GM23338 (cell line): Measurements from ENCODE around the gene CNTNAP5. TPM values are rescaled to one million over a fixed set of nuclear protein-coding genes. Genes with fewer than 3 reads are reported as not detected.

Experiments
- ATAC-seq: fragments of 200-7000 bp; cut with Tn5 transposase; 3 replicates; pipeline ENCODE4 v1.9.1; 2020
- DNase-seq: peaks from one replicate; pipeline ENCODE4 v3.0.0-alpha.2; 2015; ENCODE audit warnings: low spot score
- H2AFZ ChIP-seq: fragments of 200-600 bp; sonication (generic); 2 replicates; pipeline ENCODE4 v1.8.0; 2016; ENCODE audit warnings: antibody characterized with exemption, mild to moderate bottlenecking, moderate library complexity
- H3F3A ChIP-seq: fragments of 200-600 bp; sonication (generic); replicated peaks from 2 replicates; pipeline ENCODE4 v1.8.0; 2017; ENCODE audit warnings: antibody characterized with exemption, mixed run types, low read depth
- H3K27ac ChIP-seq: fragments of 200-600 bp; sonication (generic); 2 replicates; pipeline ENCODE4 v1.6.1; 2016; ENCODE audit warnings: low read depth
- H3K27me3 ChIP-seq: fragments of 200-600 bp; sonication (generic); 2 replicates; pipeline ENCODE4 v1.8.0; 2016; ENCODE audit warnings: mild to moderate bottlenecking, mixed run types, moderate library complexity; ENCODE audit not compliant: insufficient read depth
- H3K36me3 ChIP-seq: fragments of 200-600 bp; sonication (generic); 2 replicates; pipeline ENCODE4 v1.8.0; 2016; ENCODE audit warnings: mild to moderate bottlenecking; ENCODE audit not compliant: insufficient read depth
- H3K4me1 ChIP-seq: fragments of 200-600 bp; sonication (generic); 2 replicates; pipeline ENCODE4 v1.8.0; 2016; ENCODE audit warnings: mild to moderate bottlenecking, moderate library complexity; ENCODE audit not compliant: insufficient read depth
- H3K4me2 ChIP-seq: fragments of 200-600 bp; sonication (generic); 2 replicates; pipeline ENCODE4 v1.7.1; 2017; ENCODE audit warnings: mixed run types
- H3K4me3 ChIP-seq: fragments of 200-600 bp; sonication (generic); 2 replicates; pipeline ENCODE4 v1.6.1; 2016; ENCODE audit warnings: mixed run types
- H3K79me2 ChIP-seq: fragments of 200-600 bp; sonication (generic); replicated peaks from 2 replicates; pipeline ENCODE4 v1.8.0; 2017; ENCODE audit warnings: mild to moderate bottlenecking; ENCODE audit not compliant: insufficient read depth
- H3K9me2 ChIP-seq: fragments of 200-600 bp; sonication (generic); 2 replicates; pipeline ENCODE4 v1.8.0; 2017; ENCODE audit not compliant: insufficient read depth
- H4K20me1 ChIP-seq: fragments of 200-600 bp; sonication (generic); replicated peaks from 2 replicates; pipeline ENCODE4 v1.8.0; 2017; ENCODE audit warnings: mild to moderate bottlenecking; ENCODE audit not compliant: insufficient read depth
- H3K27ac Mint-ChIP-seq: 2 replicates; pipeline ENCODE4 v1.8.0; 2020; ENCODE audit warnings: inconsistent platforms, mild to moderate bottlenecking, moderate library complexity, mixed read lengths
- H3K27me3 Mint-ChIP-seq: 3 replicates; pipeline ENCODE4 v1.8.0; 2022; ENCODE audit warnings: low read depth, mild to moderate bottlenecking, moderate library complexity, mixed read lengths, inconsistent platforms; ENCODE audit not compliant: insufficient read depth, poor library complexity
- H3K36me3 Mint-ChIP-seq: 3 replicates; pipeline ENCODE4 v1.8.0; 2021; ENCODE audit warnings: low read depth, mild to moderate bottlenecking, inconsistent platforms, moderate library complexity, mixed read lengths
- H3K4me1 Mint-ChIP-seq: 3 replicates; pipeline ENCODE4 v1.8.0; 2020; ENCODE audit warnings: mild to moderate bottlenecking, inconsistent platforms, mixed read lengths
- H3K4me3 Mint-ChIP-seq: 3 replicates; pipeline ENCODE4 v1.8.0; 2021; ENCODE audit warnings: moderate library complexity, mild to moderate bottlenecking, inconsistent platforms, mixed read lengths
- H3K9me3 Mint-ChIP-seq: 3 replicates; pipeline ENCODE4 v1.8.0; 2020; ENCODE audit warnings: moderate library complexity, mild to moderate bottlenecking, inconsistent platforms, mixed read lengths
- CREB1 ChIP-seq: fragments of 250-450 bp; sonication (Bioruptor Pico); IDR thresholded peaks from 2 replicates; pipeline ENCODE4 v1.5.0; 2020; ENCODE audit warnings: low read depth, mild to moderate bottlenecking, moderate library complexity
- CTCF ChIP-seq, 2 experiments: fragments of 200-600 bp in 1 of 2; sonication (generic) in 1 of 2; conservative IDR thresholded peaks; 2 replicates each; pipeline versions ENCODE4 v1.5.1 to v1.6.1; 2016 to 2017; ENCODE audit warnings: antibody characterized with exemption in 2 of 2, low read depth in 2 of 2, mild to moderate bottlenecking in 2 of 2, moderate library complexity in 1 of 2
- ETS1 ChIP-seq: IDR thresholded peaks from 2 replicates; pipeline ENCODE4 v1.6.1; 2016; ENCODE audit warnings: antibody characterized with exemption
- EZH2 ChIP-seq: fragments of 200-600 bp; sonication (generic); IDR thresholded peaks from one replicate; pipeline ENCODE4 v1.8.0; 2017; ENCODE audit warnings: antibody characterized with exemption, mild to moderate bottlenecking, low read depth; ENCODE audit not compliant: unreplicated experiment
- EZH2phosphoT487 ChIP-seq: fragments of 200-600 bp; sonication (generic); IDR thresholded peaks from one replicate; pipeline ENCODE4 v1.8.1; 2018; ENCODE audit warnings: antibody characterized with exemption; ENCODE audit not compliant: unreplicated experiment
- JUNB ChIP-seq: IDR thresholded peaks from one replicate; pipeline ENCODE4 v1.6.1; 2016; ENCODE audit warnings: antibody characterized with exemption; ENCODE audit not compliant: unreplicated experiment
- NANOG ChIP-seq: IDR thresholded peaks from 2 replicates; pipeline ENCODE4 v1.6.1; 2016; ENCODE audit warnings: antibody characterized with exemption, borderline replicate concordance
- POLR2AphosphoS5 ChIP-seq: IDR thresholded peaks from 2 replicates; pipeline ENCODE4 v1.6.1; 2016; ENCODE audit warnings: antibody characterized with exemption, low read depth
- REST ChIP-seq: IDR thresholded peaks from one replicate; pipeline ENCODE4 v1.6.1; 2018; ENCODE audit warnings: antibody characterized with exemption; ENCODE audit not compliant: unreplicated experiment
- STAT1 ChIP-seq: IDR thresholded peaks from one replicate; pipeline ENCODE4 v1.6.1; 2016; ENCODE audit warnings: antibody characterized with exemption; ENCODE audit not compliant: unreplicated experiment
- ZNF114 ChIP-seq: fragments of 250-450 bp; sonication (Bioruptor Pico); IDR thresholded peaks from 2 replicates; pipeline ENCODE4 v1.5.0; 2020; ENCODE audit warnings: mild to moderate bottlenecking, moderate library complexity
- ZNF331 ChIP-seq: fragments of 250-450 bp; sonication (Bioruptor Pico); IDR thresholded peaks from 2 replicates; pipeline ENCODE4 v1.5.0; 2020; ENCODE audit warnings: low read depth, mild to moderate bottlenecking, moderate library complexity
- ZNF462 ChIP-seq: fragments of 250-450 bp; sonication (Bioruptor Pico); IDR thresholded peaks from 2 replicates; pipeline ENCODE4 v1.5.0; 2020; ENCODE audit warnings: mild to moderate bottlenecking, moderate library complexity
- polyA plus RNA-seq: library from polyadenylated mRNA; unstranded; fragments of >200 nt; fragmentation: Nextera tagmentation; extraction: Ambion mirVana; gene quantifications from 2 replicates; pipeline ENCODE4 v1.2.1, GENCODE V29; 2016
- total RNA-seq: library from RNA; depleted of rRNA; stranded (reverse); fragments of >200 nt; shearing (Covaris generic); gene quantifications from 2 replicates; pipeline ENCODE4 v1.2.3, GENCODE V29; 2014

The CNTNAP5 gene
- total and polyA plus RNA-seq, 2 experiments from 2014 or later: 0.49 to 0.50 TPM

DNA sequence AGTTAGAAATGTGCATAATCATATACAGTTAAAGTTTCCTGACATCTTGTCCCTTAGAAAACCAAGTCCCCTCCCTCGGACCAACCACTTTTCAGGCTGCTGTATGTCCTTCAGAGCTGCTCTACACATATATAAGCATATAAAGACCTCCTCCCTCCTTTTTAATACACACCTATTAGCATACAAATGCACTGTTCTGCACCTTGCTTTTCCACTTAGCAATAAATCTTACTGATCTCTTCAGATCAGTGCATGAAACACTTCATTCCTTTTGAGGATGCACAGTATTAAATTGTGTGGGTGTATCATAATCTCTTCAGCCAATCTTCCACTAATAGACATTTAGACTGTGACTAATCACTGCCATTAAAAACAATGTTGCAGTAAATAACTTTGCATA, 79.8 kb downstream of the CNTNAP5 start:
- Histone ChIP-seq H4K20me1 (no peaks in the 10 kb centered on the region), H3K36me3 (no peaks in the 10 kb centered on the region), H3K4me3 (no peak overlapping the region), H3K4me1 (peaks cover 5% of the 10 kb centered on the region), H3K4me2 (no peak overlapping the region), H3F3A (no peaks in the 10 kb centered on the region), H3K79me2 (no peaks in the 10 kb centered on the region), H2AFZ (no peak overlapping the region), H3K9me2 (peaks cover 6% of the 10 kb centered on the region; the same call in 1 of the 2 replicates), H3K27me3 (no peaks in the 10 kb centered on the region), H3K27ac (no peak overlapping the region)
- H3K9me3 Mint-ChIP-seq: no peaks in the 10 kb centered on the region
- no peak overlapping the region for H3K27ac Mint-ChIP-seq
- DNase-seq (no peak), ATAC-seq (no peak)
- TF ChIP-seq POLR2AphosphoS5 (no peak), JUNB (no peak), REST (no peak), ZNF331 (CRISPR knock-in tag) (no peak), NANOG (no peak), ETS1 (no peak), CREB1 (CRISPR knock-in tag) (no peak), ZNF462 (CRISPR knock-in tag) (no peak), CTCF (conservative IDR thresholded peaks at IDR 0.05; ENCODE audit: low read depth in 2 of 2) (no peak), EZH2phosphoT487 (no peak), ZNF114 (CRISPR knock-in tag) (no peak), EZH2 (no peak), STAT1 (no peak)
- H3K4me3 Mint-ChIP-seq: no peak overlapping the region
- no peaks in the 10 kb centered on the region for H3K27me3 Mint-ChIP-seq
- no peaks in the 10 kb centered on the region for H3K36me3 Mint-ChIP-seq
- H3K4me1 Mint-ChIP-seq: peaks cover 16% of the 10 kb centered on the region; the same call in 2 of the 3 replicates
